Right atrium auricular region (tissue), 2 donors: Measurements from ENCODE around the gene RERE. TPM values are rescaled to one million over a fixed set of nuclear protein-coding genes. Genes with fewer than 3 reads are reported as not detected.

Experiments
- DNase-seq: peaks from one replicate; pipeline ENCODE4 v3.0.0-alpha.2; 2019; ENCODE audit warnings: low spot score
- H3K27ac ChIP-seq, 2 donors: fragments of 200-600 bp; sonication (generic); 1 replicate in 1 of 2; 2 replicates in 1 of 2; pipeline ENCODE4 v1.5.1; 2016 to 2019
- H3K27me3 ChIP-seq, 2 donors: fragments of 200-600 bp; sonication (generic); one replicate each; pipeline versions ENCODE4 v1.5.1 to v1.6.0; 2017 to 2019
- H3K36me3 ChIP-seq: fragments of 200-600 bp; sonication (generic); one replicate; pipeline ENCODE4 v1.5.1; 2016
- H3K4me1 ChIP-seq, 2 donors: fragments of 200-600 bp; sonication (generic); one replicate each; pipeline versions ENCODE4 v1.5.1 to v1.6.0; 2017 to 2019
- H3K4me3 ChIP-seq, 2 donors: fragments of 200-600 bp; sonication (generic); 1 replicate in 1 of 2; 2 replicates in 1 of 2; pipeline ENCODE4 v1.5.1; 2017 to 2019; ENCODE audit warnings: mild to moderate bottlenecking in 1 of 2, moderate library complexity in 1 of 2
- H3K9me3 ChIP-seq, 2 donors: fragments of 200-600 bp; sonication (generic); one replicate each; pipeline ENCODE4 v1.5.1; 2019
- CTCF ChIP-seq, 2 donors: fragments of 200-600 bp; sonication (generic); IDR thresholded peaks; one replicate each; pipeline ENCODE4 v1.5.1; 2019; ENCODE audit warnings: antibody characterized with exemption in 2 of 2
- total RNA-seq, 2 donors: library from RNA; depleted of rRNA; stranded (reverse); fragments of >200 nt; gene quantifications; one replicate each; pipeline ENCODE4 v1.1.0, GENCODE V29; 2016

RERE gene
- total RNA-seq, 2 donors from 2014 or later = 99.8 to 125 TPM

- TF ChIP-seq CTCF (IDR thresholded peaks at IDR 0.05) = no peak
- no peaks in the 10 kb centered on the region for H3K27me3 ChIP-seq
- H3K4me3 ChIP-seq = no peak overlapping the region
- no peak for DNase-seq
- H3K4me1 ChIP-seq = peaks cover 0 to 13% of the 10 kb centered on the region in 2 donors
- H3K36me3 ChIP-seq = no peaks in the 10 kb centered on the region
- no peak overlapping the region for H3K27ac ChIP-seq
- H3K9me3 ChIP-seq = no peaks in the 10 kb centered on the region
These were observed 100.3 kb downstream of the RERE start for GRCh38 chr1:8717148-8717547.

GRCh38 chr1:8716238-8716637 is 101.2 kb downstream of the RERE start:
- no peak for TF ChIP-seq CTCF (IDR thresholded peaks at IDR 0.05)
- Histone ChIP-seq H3K4me3 (no peak overlapping the region), H3K36me3 (no peaks in the 10 kb centered on the region), H3K4me1 (peaks cover 0 to 18% of the 10 kb centered on the region in 2 donors), H3K9me3 (no peaks in the 10 kb centered on the region), H3K27me3 (no peaks in the 10 kb centered on the region), H3K27ac (no peak overlapping the region)
- DNase-seq = no peak

GRCh38 chr1:8714173-8714572 is 103.3 kb downstream of the RERE start:
- TF ChIP-seq CTCF (IDR thresholded peaks at IDR 0.05) = no peak
- Histone ChIP-seq H3K27ac (no peak overlapping the region), H3K27me3 (no peaks in the 10 kb centered on the region), H3K4me3 (no peak overlapping the region), H3K9me3 (no peaks in the 10 kb centered on the region), H3K36me3 (no peaks in the 10 kb centered on the region), H3K4me1 (peaks cover 0 to 27% of the 10 kb centered on the region in 2 donors)
- DNase-seq = no peak

- peaks cover 0 to 34% of the 10 kb centered on the region in 2 donors for H3K4me1 ChIP-seq
- no peak for DNase-seq
- no peak overlapping the region for H3K4me3 ChIP-seq
- no peaks in the 10 kb centered on the region for H3K36me3 ChIP-seq
- peak overlapping the region; percentile 33 to 49 for H3K27ac ChIP-seq
- no peaks in the 10 kb centered on the region for H3K9me3 ChIP-seq
- no peaks in the 10 kb centered on the region for H3K27me3 ChIP-seq
- no peak for TF ChIP-seq CTCF (IDR thresholded peaks at IDR 0.05)
These were observed 104.8 kb downstream of the RERE start for GRCh38 chr1:8712413-8713231.

- H3K27ac ChIP-seq = peak overlapping the region; percentile 33 to 49
- H3K27me3 ChIP-seq = no peaks in the 10 kb centered on the region
- no peak overlapping the region for H3K4me3 ChIP-seq
- peaks cover 0 to 40% of the 10 kb centered on the region in 2 donors for H3K4me1 ChIP-seq
- DNase-seq = no peak
- H3K9me3 ChIP-seq = no peaks in the 10 kb centered on the region
- no peaks in the 10 kb centered on the region for H3K36me3 ChIP-seq
- TF ChIP-seq CTCF (IDR thresholded peaks at IDR 0.05) = no peak
These were observed 105.5 kb downstream of the RERE start for GRCh38 chr1:8711873-8712412.
